GM12872 (cell line): Measurements from ENCODE around the gene PLA2G12B.

ENCODE experiments used
- TF ChIP-seq, protein P1 (sequence below): IDR thresholded peaks from 3 replicates; pipeline ENCODE4 v1.5.1; 2011; ENCODE audit warnings: low read depth, mild to moderate bottlenecking, low read length, moderate library complexity; ENCODE audit not compliant: insufficient read depth

Gene PLA2G12B

DNA sequence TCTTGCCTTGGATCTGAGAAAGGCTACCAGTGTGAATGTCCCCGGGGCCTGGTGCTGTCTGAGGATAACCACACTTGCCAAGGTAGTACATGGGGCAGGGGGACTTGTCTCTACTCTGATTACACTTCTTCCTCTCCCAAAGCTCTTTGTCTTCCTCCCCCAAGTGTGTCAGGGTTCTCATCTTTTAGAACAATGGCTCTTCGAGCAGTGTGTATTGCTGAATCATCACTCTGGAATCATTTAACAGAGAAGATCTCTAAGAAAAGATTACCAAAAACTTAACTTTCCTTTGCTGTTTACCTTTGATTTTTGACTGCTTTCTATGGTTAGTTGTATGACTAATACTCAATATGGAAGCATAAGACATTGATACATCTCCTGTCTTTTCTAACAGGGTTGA lies 42.8 kb downstream of the PLA2G12B start:
- TF ChIP-seq, protein P1, sequence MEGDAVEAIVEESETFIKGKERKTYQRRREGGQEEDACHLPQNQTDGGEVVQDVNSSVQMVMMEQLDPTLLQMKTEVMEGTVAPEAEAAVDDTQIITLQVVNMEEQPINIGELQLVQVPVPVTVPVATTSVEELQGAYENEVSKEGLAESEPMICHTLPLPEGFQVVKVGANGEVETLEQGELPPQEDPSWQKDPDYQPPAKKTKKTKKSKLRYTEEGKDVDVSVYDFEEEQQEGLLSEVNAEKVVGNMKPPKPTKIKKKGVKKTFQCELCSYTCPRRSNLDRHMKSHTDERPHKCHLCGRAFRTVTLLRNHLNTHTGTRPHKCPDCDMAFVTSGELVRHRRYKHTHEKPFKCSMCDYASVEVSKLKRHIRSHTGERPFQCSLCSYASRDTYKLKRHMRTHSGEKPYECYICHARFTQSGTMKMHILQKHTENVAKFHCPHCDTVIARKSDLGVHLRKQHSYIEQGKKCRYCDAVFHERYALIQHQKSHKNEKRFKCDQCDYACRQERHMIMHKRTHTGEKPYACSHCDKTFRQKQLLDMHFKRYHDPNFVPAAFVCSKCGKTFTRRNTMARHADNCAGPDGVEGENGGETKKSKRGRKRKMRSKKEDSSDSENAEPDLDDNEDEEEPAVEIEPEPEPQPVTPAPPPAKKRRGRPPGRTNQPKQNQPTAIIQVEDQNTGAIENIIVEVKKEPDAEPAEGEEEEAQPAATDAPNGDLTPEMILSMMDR, result no peak

- TF ChIP-seq, protein P1, result no peak
Observed at GRCh38 chr10:72910705-72911104, 43.9 kb downstream of the PLA2G12B start.

DNA sequence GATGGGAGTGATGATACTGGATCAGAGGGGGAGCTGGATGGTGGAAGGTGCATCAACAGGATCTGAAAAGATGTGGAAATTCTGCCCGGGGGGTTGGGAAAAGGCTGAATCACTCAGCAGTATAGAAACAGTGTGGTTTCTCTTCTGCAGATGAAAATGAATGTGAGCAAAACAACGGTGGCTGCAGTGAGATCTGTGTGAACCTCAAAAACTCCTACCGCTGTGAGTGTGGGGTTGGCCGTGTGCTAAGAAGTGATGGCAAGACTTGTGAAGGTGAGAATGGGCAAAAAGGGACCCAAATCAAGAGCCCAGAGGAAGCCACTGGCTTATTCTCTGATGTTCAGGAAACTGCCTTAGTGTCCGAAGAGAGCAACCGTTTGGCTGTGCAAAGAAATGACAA lies 48.2 kb downstream of the PLA2G12B start:
- TF ChIP-seq, protein P1, result no peak

DNA sequence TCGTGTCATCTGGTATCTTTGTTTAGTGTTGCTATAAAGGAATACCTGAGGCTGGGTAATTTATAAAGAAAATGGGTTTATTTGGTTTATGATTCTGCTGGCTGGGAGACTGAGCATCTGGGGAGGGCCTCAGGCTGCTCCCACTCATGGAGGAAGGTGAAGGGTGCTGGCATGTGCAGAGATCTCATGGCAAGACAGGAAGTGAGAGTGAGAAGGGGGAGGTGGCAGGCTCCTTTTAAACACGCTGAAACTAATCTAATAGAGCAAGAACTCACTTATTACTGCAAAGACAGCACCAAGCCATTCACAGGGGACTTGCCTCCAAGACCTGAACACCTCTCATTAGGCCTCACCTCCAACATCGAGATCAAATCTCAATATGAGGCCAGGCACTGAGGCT lies 49.8 kb downstream of the PLA2G12B start:
- TF ChIP-seq, protein P1, result no peak

DNA sequence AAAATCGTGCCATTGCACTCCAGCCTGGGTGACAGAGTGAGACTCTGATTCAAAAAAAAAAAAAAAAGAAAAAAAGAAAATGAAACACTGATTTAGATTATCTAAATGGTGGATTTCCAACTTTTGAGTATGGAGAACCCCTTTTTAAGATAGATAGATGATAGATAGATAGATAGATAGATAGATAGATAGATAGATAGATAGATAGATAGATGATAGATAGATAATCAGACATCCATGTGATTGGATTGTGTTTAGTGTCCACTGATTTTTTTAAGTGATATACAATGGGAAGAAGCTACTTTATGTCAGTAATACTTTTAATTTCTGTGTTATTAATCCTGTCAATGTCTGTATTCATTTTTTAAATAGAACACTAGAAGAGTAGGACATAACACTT lies 55.1 kb downstream of the PLA2G12B start:
- TF ChIP-seq, protein P1, result no peak

GRCh38 chr10:72898616-72899015 lies 56.0 kb downstream of the PLA2G12B start:
- TF ChIP-seq, protein P1, result no peak

DNA sequence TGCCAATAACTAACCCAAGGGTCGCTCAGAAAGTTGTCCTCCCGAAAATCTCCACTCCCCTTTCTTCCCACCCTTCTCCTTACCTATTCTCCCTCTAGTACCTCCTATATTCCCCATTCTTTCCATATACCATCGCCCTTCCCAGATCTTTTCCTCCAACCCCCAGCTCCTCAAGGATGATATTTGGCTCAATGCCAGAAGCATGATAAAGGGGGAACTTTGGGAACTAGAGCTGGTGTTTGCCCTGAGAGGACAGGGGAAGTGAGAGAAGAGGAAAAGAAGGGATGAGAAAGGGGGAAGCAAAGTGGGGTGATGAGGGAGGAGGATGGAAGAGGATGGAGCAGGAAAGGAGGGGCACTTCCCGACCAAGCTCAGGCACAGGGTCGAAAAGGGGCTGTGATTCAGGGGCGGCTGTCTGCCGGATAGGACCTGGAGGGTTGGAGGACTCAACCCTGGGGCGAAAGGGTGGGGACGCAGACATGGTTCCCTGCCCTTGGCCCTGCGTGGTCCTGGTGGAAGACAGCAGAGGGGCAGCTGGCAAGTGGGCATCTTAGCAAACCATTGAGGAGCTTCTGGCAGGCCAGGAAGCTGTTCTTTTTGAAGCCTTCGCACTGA lies 59.3 kb downstream of the PLA2G12B start:
- TF ChIP-seq, protein P1, result no peak
